GM12878 (cell line): Measurements from ENCODE around the gene RBM15B. TPM values are rescaled to one million over a fixed set of nuclear protein-coding genes. Genes with fewer than 3 reads are reported as not detected.

Experiments
- ATAC-seq: fragments of 200-7000 bp; cut with Tn5 transposase; 3 replicates; pipeline ENCODE4 v1.9.1; 2020; ENCODE audit warnings: mild to moderate bottlenecking, moderate library complexity
- BruUV-seq: library from RNA; stranded (reverse); fragments of 400-500 nt; replicated peaks from 2 replicates; lab custom pipeline; 2021; lab: Mats Ljungman, UMichigan
- CTCF ChIA-PET: fragments of 300-600 bp; sonication (Branson Sonifier 250); formaldehyde crosslinking; extraction: SDS; loops from one replicate; lab custom pipeline; 2021; ENCODE audit warnings: inconsistent platforms; lab: Yijun Ruan, JAX
- POLR2A ChIA-PET: fragments of 350-600 bp; formaldehyde crosslinking; extraction: SDS; loops from one replicate; lab custom pipeline; 2021; ENCODE audit warnings: inconsistent platforms; lab: Charles Lee
- RAD21 ChIA-PET: fragments of 300-600 bp; sonication (Branson Sonifier 250); formaldehyde crosslinking; loops from one replicate; lab custom pipeline; 2023; ENCODE audit warnings: antibody characterized with exemption; ENCODE audit not compliant: unreplicated experiment; lab: Charles Lee
- SMC1A ChIA-PET: fragments of 300-600 bp; sonication (Branson Sonifier 250); formaldehyde crosslinking; loops from one replicate; lab custom pipeline; 2023; ENCODE audit not compliant: unreplicated experiment, uncharacterized antibody; lab: Charles Lee
- DNase-seq: peaks from one replicate; pipeline ENCODE4 v3.0.0-alpha.2; 2011; ENCODE audit warnings: low read depth, low spot score
- FAIRE-seq: peaks from 3 replicates; lab custom pipeline; 2011; peaks lifted over from hg19 to GRCh38; lab: Jason Lieb, UNC
- H2AFZ ChIP-seq: 2 replicates; pipeline ENCODE4 v1.6.0; 2011; ENCODE audit warnings: low read depth, low read length, control low read depth; ENCODE audit not compliant: control insufficient read depth
- H3K27ac ChIP-seq: 2 replicates; pipeline ENCODE4 v1.5.1; 2011; ENCODE audit warnings: control low read depth; ENCODE audit not compliant: control insufficient read depth, insufficient read depth
- H3K27me3 ChIP-seq, 2 experiments: replicated peaks in 1 of 2; 2 replicates each; pipeline versions ENCODE4 v1.6.0 to v1.6.1; 2011; ENCODE audit warnings: low read length in 1 of 2; ENCODE audit not compliant: control insufficient read depth in 2 of 2, insufficient read depth in 2 of 2
- H3K36me3 ChIP-seq, 2 experiments: 2 replicates each; pipeline ENCODE4 v1.5.1; 2011; ENCODE audit warnings: low read length in 1 of 2; ENCODE audit not compliant: control insufficient read depth in 2 of 2, insufficient read depth in 2 of 2
- H3K4me1 ChIP-seq: 2 replicates; pipeline ENCODE4 v1.6.1; 2011; ENCODE audit warnings: mild to moderate bottlenecking, low read length, moderate library complexity, mixed read lengths; ENCODE audit not compliant: control insufficient read depth, insufficient read depth
- H3K4me2 ChIP-seq: 2 replicates; pipeline ENCODE4 v1.6.0; 2011; ENCODE audit warnings: control low read depth; ENCODE audit not compliant: control insufficient read depth, insufficient read depth
- H3K4me3 ChIP-seq: fragments of 200-600 bp; sonication (generic); 2 replicates; pipeline ENCODE4 v1.5.1; 2016
- H3K79me2 ChIP-seq: 2 replicates; pipeline ENCODE4 v1.6.0; 2011; ENCODE audit warnings: low read length; ENCODE audit not compliant: control insufficient read depth, insufficient read depth
- H3K9ac ChIP-seq: 2 replicates; pipeline ENCODE4 v1.8.0; 2011; ENCODE audit warnings: low read length, control low read depth, mixed read lengths; ENCODE audit not compliant: control insufficient read depth, insufficient read depth
- H3K9me3 ChIP-seq: replicated peaks from 3 replicates; pipeline ENCODE4 v1.5.1; 2011; ENCODE audit warnings: mild to moderate bottlenecking, low read length; ENCODE audit not compliant: control insufficient read depth, insufficient read depth
- H4K20me1 ChIP-seq: 2 replicates; pipeline ENCODE4 v1.6.0; 2011; ENCODE audit not compliant: control insufficient read depth, insufficient read depth
- BMI1 ChIP-seq: fragments of 450-650 bp; IDR thresholded peaks from 2 replicates; pipeline ENCODE4 v1.6.1; 2016; ENCODE audit warnings: mild to moderate bottlenecking, moderate library complexity, borderline replicate concordance
- HDGF ChIP-seq: fragments of 450-650 bp; IDR thresholded peaks from 2 replicates; pipeline ENCODE4 v1.6.1; 2016; ENCODE audit warnings: antibody characterized with exemption
- IRF4 ChIP-seq: IDR thresholded peaks from 2 replicates; pipeline ENCODE4 v1.6.1; 2011; ENCODE audit warnings: low read depth, low read length
- POLR2AphosphoS5 ChIP-seq: IDR thresholded peaks from 2 replicates; pipeline ENCODE4 v1.6.1; 2011; ENCODE audit warnings: mild to moderate bottlenecking, low read length, inconsistent platforms
- SPI1 ChIP-seq: IDR thresholded peaks from 2 replicates; pipeline ENCODE4 v1.6.1; 2011; ENCODE audit warnings: low read depth, mild to moderate bottlenecking, low read length, moderate library complexity, borderline replicate concordance; ENCODE audit not compliant: insufficient read depth
- WRNIP1 ChIP-seq: IDR thresholded peaks from 2 replicates; pipeline ENCODE4 v1.6.1; 2011; ENCODE audit warnings: low read depth, low read length, improper control_type of control experiment, borderline replicate concordance
- WGBS: methylation state at CpG from one replicate; pipeline ENCODE4 v1.1.6; 2016; ENCODE audit warnings: low lambda C conversion rate; ENCODE audit not compliant: insufficient replicate concordance, insufficient coverage; ENCODE audit errors: missing lambda C conversion rate; 5-methylcytosine and 5-hydroxymethylcytosine counted together
- in situ Hi-C: fragments of 300-500 bp; cut with MboI; formaldehyde crosslinking; loops from 9 replicates; pipeline ENCODE4 v1.14.3; 2018; ENCODE audit warnings: mixed read lengths
- intact Hi-C: fragments of 100-400 bp; cut with micrococcal nuclease; formaldehyde crosslinking; loops from one replicate; pipeline ENCODE4 v1.14.2; 2022; ENCODE audit not compliant: unreplicated experiment
- polyA plus RNA-seq, 11 experiments: library from polyadenylated mRNA; depleted of rRNA in 4 of 11; unstranded in 6 of 11; stranded (reverse) in 5 of 11; fragments of >200 nt; fragmentation: Nextera tagmentation in 4 of 11; fragmentation: Illumina TruSeq in 1 of 11; extraction: Ambion mirVana in 4 of 11; extraction: Trizol in 1 of 11; gene quantifications; 1 replicate in 1 of 11; 2 replicates in 10 of 11; pipeline versions ENCODE4 v1.2.1 to v1.2.3, GENCODE V29; 2011 to 2016; ENCODE audit warnings: inconsistent platforms in 2 of 11, missing spikeins in 2 of 11, low read depth in 1 of 11
- total RNA-seq, 4 experiments: library from RNA; depleted of rRNA in 3 of 4; stranded (reverse); fragments of >200 nt in 3 of 4; fragmentation: Illumina TruSeq in 1 of 4; extraction: Trizol in 1 of 4; gene quantifications; 2 replicates each; pipeline versions ENCODE4 v1.2.1 to v1.2.3, GENCODE V29; 2013 to 2021
- TF ChIP-seq, protein P1 (sequence below): fragments of 450-650 bp; IDR thresholded peaks from 2 replicates; pipeline ENCODE4 v1.6.1; 2018; ENCODE audit warnings: mild to moderate bottlenecking, low read depth, moderate library complexity; ENCODE audit not compliant: partially characterized antibody

Gene RBM15B
- total and polyA plus RNA-seq, 10 of the 15 experiments (the other 5 are each of a cell fraction or from before 2014, with no cell fraction given), result 2.4 to 34.5 (median 19.1) TPM

DNA sequence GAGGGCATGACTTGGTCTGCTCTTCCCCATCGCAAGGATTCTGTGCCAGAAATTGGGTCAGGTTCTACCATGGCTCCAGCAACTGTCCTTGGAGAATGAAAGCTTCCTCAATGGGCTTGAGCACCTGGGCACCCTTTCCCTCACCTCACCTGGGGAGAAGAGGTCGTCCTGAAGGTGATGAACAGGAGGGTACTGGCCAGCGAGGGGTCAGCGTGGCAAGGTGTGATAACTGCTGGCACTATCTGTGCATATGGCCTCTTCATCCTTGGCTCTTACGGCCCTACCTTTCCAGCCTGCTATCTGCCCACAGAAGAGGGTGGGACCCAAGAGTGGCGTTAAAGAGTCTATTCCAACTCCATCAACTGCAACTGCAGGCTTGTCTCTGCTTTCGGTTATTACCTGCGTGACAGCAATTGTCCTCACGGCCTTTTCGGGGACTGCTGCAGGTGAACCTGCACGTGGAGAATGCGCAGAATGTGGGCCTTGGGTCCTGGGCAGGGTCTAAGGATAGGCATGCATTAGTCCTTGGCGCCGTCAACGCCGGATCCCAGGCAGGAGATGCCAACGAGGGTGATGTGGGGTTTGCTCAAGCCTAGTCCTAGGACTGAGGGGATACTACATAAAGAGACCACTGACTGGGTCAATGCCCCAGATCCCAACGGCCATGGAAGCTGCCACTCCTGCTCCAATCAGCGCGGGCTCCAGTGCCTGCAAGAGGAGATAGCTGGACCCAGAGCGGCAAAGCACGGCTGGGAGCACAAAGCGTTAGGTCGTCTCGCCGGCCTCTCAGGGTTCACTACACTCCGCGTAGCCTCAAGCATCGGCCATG lies 625 bp upstream of the RBM15B start:
- Histone ChIP-seq H4K20me1 (peaks cover 13% of the 10 kb centered on the region; the same call in 1 of the 2 replicates), H3K27me3 (no peaks in the 10 kb centered on the region), H3K9me3 (no peaks in the 10 kb centered on the region), H3K9ac (peak overlapping the region; percentile 44; the same call in 1 of the 2 replicates), H3K4me2 (peak overlapping the region; percentile 80), H3K27ac (no peak overlapping the region), H3K4me3 (peak overlapping the region; percentile 51; the same call in 1 of the 2 replicates), H3K79me2 (peaks cover 65% of the 10 kb centered on the region), H3K4me1 (peaks cover 25% of the 10 kb centered on the region), H3K36me3 (peaks cover 17 to 33% of the 10 kb centered on the region in 2 experiments), H2AFZ (peak overlapping the region; percentile 64; the same call in 1 of the 2 replicates)
- DNase-seq (no peak), ATAC-seq (peak; percentile 4), FAIRE-seq (no peak)
- WGBS, result 28% methylated on average over 29 of the region's 29 CpGs
- TSS peak; percentile 58 for BruUV-seq
- ChIA-PET POLR2A (interaction anchor here (2.1 kb wide), 1 partner anchor 109 kb away, joined by 6 read pairs; the partner anchor contains the start of gene DCAF1), CTCF (interaction anchor here (0.6 to 4.4 kb wide), 23 partner anchors 13 to 1386 kb away, joined by 3 to 37 read pairs (median 4); partner anchors contain the start of genes C3orf18, DCAF1 and TEX264), SMC1A (interaction anchor here (0.8 to 2.0 kb wide), 3 partner anchors 25 to 291 kb away, joined by 3 to 13 read pairs (median 6); partner anchors contain the start of gene DCAF1), RAD21 (interaction anchor here (1.4 to 1.7 kb wide), 3 partner anchors 109 to 408 kb away, joined by 5 to 8 read pairs (median 5); partner anchors contain the start of gene DCAF1)
- in situ Hi-C loops (loop anchor here (10.0 kb wide), 1 partner anchor 1056 kb away; no protein-coding TSS in a partner anchor), intact Hi-C loops (loop anchor here (1.0 to 5.0 kb wide), 3 partner anchors 107 to 407 kb away; no protein-coding TSS in a partner anchor)
- TF ChIP-seq IRF4 (no peak), HDGF (peak; percentile 45; the same call in 1 of the 2 replicates), WRNIP1 (0 out of 2 replicates have a peak, but pooled peaks have one; percentile 81), SPI1 (no peak), POLR2AphosphoS5 (0 out of 2 replicates have a peak, but pooled peaks have one; percentile 50), BMI1 (no peak)
- TF ChIP-seq, protein P1, sequence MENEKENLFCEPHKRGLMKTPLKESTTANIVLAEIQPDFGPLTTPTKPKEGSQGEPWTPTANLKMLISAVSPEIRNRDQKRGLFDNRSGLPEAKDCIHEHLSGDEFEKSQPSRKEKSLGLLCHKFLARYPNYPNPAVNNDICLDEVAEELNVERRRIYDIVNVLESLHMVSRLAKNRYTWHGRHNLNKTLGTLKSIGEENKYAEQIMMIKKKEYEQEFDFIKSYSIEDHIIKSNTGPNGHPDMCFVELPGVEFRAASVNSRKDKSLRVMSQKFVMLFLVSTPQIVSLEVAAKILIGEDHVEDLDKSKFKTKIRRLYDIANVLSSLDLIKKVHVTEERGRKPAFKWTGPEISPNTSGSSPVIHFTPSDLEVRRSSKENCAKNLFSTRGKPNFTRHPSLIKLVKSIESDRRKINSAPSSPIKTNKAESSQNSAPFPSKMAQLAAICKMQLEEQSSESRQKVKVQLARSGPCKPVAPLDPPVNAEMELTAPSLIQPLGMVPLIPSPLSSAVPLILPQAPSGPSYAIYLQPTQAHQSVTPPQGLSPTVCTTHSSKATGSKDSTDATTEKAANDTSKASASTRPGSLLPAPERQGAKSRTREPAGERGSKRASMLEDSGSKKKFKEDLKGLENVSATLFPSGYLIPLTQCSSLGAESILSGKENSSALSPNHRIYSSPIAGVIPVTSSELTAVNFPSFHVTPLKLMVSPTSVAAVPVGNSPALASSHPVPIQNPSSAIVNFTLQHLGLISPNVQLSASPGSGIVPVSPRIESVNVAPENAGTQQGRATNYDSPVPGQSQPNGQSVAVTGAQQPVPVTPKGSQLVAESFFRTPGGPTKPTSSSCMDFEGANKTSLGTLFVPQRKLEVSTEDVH, result no peak
